ENCODE results near the gene SLC35E2B. TPM values are rescaled to one million over a fixed set of nuclear protein-coding genes. Genes with fewer than 3 reads are reported as not detected.
"Not testable (repeated sequence)": the region's sequence is repeated elsewhere in the genome, so short reads cannot be mapped to it uniquely, and the experiment has no call there.

SLC35E2B gene
- total RNA-seq, 1 experiment from 2014 or later, result 5.2 TPM

DNA sequence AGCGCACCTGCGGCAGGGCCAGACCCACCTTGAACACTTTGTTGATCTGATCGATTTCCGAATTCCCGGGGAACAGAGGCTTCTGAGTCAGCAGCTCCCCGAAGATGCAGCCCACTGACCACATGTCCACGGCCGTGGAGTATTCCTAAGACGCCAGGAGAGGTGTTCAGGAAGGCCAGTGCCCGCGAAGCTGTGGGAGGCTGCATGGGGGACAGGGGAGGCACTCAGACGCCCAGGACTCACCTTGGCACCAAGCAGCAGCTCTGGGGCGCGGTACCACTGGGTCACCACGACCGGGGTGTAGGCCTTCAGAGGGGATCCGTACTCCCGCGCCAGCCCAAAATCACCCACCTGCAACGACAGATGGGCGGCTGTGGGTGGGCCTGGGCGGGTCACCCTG lies 11.2 kb upstream of the SLC35E2B start:
- no peak for DNase-seq (ENCODE audit: low spot score)

- not testable (repeated sequence) for DNase-seq (ENCODE audit: low spot score)
Observed at GRCh38 chr1:1702506-1702905, 9.9 kb upstream of the SLC35E2B start.

DNA sequence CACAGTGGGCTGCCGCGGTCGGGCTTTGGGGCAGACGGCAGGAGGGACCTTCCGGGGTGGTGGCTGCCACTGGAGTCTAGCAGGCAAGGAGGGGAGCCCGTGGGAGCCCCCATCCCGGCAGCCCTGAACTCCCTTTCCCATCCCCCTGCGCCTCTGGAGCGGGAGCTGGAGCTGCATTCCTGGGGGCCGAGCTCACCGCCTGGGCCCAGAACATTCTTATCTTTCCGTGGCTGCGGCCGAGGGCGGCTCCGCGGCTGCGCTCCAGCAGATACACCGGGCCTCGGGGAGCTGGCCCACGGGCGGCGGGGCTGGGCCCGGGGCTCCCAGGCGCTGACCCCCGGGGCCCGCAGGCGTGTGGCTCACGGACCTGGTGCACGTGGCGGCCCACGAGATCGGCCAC lies 8.0 kb upstream of the SLC35E2B start:
- DNase-seq (ENCODE audit: low spot score), result not testable (repeated sequence)

GRCh38 chr1:1700067-1700466 lies 7.5 kb upstream of the SLC35E2B start:
- not testable (repeated sequence) for DNase-seq (ENCODE audit: low spot score)

- not testable (repeated sequence) for DNase-seq (ENCODE audit: low spot score)
Observed at GRCh38 chr1:1699061-1699460, 6.5 kb upstream of the SLC35E2B start.

DNA sequence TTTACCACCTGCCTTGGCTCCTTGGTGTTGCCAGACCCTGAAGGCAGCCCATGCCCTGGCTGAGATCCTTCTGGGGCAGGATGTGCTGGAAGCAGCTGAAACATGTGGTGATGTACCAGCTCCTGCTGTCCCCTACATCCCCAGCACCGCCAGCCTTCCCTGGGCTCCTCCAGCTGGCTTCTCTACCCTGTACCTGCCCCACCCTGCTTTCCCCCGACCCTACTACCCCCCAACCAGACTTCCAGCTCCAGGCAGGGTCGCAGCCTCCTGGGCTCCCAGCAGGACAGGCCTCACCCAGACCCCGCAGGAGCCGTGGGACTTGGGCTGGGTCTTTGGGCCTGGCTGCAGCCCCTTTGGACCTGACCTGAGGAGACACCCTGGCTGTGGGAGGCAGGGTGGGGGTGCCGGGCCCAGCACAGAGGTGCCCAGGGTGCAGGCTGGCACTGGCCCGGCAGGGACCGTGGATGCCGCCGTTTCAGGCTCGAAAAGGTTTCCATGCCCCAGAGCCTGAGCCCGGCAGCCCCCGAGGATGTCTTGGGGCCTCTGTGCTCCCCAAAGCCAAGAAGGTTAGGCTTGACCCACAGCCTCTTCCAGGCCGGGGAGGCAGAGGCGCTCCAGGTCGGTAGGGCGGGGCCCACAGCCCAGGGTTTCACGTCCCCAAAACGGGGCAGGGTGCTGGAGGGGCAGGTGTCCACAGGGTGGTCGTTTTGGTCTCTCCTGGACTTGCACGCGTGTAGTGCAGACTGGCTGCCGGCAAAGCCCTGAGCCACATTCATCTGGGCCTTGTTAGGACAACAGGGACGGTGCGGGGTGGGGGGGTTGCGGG lies 5.0 kb upstream of the SLC35E2B start:
- DNase-seq (ENCODE audit: low spot score), result not testable (repeated sequence)

DNA sequence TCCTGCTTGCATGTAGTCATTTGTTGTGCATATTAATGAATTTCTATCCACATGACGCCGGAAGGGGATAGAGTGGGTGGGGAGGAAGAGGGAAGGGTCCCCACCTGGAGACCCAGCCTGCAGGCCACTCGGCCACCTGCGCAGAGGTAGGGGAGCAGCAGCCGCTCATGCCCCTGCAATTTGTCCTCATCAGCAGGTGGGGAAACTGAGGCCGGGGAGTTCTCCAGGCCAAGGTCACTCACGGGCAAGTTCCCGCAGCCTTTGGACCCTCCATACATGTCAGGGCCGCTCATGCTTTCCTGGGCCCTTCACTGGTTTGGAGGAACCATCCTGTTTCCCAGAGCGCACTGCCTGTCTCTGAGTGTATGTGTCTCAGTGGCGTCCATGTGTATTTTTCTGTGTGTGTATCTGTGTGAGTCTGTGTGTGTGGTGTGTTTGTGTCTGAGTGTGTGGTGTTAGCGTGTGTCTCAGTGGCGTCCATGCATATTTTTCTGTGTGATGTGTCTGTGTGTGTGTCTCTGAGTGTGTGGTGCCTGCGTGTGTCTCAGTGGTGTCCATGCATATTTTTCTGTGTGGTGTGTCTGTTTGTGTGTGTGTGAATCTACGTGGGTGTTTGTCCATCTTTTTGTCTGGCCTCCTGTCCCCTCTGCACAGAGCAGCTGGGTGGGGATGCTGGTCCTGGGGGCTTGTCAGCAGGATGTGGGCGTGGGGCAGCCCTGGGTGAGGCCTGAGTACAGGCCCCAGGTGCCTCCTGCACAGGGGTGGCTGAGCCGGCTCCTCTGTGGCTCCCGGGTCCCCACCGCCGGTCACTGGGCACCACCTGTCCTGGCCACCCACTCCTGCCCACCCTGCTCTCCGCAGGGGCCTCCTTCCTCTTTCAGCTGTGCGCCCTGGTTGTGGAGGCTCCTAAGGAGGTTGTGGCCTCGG lies 4.1 kb upstream of the SLC35E2B start:
- DNase-seq (ENCODE audit: low spot score), result not testable (repeated sequence)

DNA sequence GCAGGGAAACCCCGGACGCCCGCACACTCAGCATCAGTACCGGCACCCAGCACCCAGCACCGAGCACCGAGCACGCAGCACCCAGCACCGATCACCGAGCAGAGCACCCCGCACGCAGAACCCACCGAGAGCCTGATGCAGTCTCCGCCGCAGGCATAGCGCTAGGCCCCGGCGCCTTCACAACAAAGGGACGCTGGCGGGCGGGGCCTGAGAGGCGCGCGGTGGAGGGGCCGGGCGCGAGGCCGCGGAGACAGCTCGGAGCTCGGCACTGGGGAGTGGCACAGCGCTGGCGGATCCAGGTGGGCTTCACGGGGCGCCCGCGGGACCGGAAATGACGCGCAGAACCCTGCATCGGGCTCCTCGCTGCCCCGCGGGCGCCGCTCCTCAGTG lies 276 bp downstream of the SLC35E2B start:
- DNase-seq (ENCODE audit: low spot score), result not testable (repeated sequence)

DNA sequence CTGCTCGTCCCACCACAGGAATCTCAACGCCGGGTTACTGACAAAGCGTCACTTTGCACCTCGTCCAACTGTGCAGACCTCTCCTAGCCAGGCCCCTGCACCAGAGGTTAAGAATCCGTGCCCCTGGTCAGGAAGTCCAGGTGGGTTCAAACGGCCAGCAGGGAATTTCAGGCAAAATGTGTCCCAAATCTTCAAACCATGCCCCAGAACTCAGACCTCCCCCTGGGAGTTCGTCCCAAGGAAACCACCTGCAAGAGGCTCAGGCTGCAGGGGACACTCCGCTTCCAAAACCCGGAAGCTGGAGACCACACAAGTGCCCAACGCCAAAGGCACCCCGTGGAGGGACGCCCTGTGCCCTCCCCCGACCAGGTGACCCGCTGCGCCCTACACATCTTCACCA lies 1.2 kb downstream of the SLC35E2B start:
- DNase-seq (ENCODE audit: low spot score), result not testable (repeated sequence)

- DNase-seq (ENCODE audit: low spot score), result not testable (repeated sequence)
Observed at GRCh38 chr1:1689526-1689925, 3.1 kb downstream of the SLC35E2B start.

GRCh38 chr1:1687846-1688245 lies 4.7 kb downstream of the SLC35E2B start:
- no peak for DNase-seq (ENCODE audit: low spot score)

GRCh38 chr1:1684031-1684681 lies 8.4 kb downstream of the SLC35E2B start:
- no peak for DNase-seq (ENCODE audit: low spot score)

DNA sequence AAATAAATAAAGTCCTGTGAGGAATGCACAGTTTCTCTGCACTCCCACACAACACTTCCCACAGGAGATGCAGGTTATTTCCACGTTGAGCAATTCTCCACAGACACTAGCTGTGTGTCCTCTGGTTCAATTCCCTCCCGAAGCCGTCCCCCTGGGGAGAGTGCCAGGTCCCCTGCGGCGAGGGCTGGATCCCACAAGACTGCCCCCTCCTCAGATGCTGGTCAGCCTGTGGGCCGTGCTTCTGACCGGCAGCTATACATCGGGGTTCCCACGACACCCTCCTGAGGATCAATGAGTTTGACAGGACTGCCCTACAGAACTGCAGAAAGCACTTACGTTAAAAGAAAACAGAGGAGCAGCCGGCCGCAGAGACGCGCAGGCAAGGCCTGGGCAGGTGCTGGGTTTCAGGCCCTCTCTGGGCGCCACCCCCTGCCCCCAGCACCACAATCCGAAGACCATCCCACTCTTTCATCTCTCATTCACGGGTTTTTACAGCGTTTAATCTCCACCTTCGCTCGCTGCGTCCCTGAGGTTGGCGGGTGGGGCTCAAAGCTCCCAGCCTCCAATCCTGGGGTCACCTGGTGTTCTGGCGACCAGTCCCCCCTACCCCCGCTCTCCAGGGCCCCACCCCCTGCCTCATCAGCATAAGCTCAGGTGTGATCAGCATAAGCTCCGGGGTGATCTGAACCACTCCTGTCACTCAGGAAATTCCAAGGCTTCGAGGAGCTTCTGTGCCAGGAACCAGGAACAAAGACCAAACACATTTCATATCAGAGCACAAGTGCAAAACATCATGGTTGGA lies 9.3 kb downstream of the SLC35E2B start:
- DNase-seq (ENCODE audit: low spot score), result no peak

- DNase-seq (ENCODE audit: low spot score), result no peak
Observed at GRCh38 chr1:1680912-1681273, 11.7 kb downstream of the SLC35E2B start.

GRCh38 chr1:1680031-1680911 lies 12.3 kb downstream of the SLC35E2B start:
- no peak for DNase-seq (ENCODE audit: low spot score)

GRCh38 chr1:1678581-1679380 lies 13.8 kb downstream of the SLC35E2B start:
- no peak for DNase-seq (ENCODE audit: low spot score)

GRCh38 chr1:1677718-1678580 lies 14.6 kb downstream of the SLC35E2B start:
- no peak for DNase-seq (ENCODE audit: low spot score)

DNA sequence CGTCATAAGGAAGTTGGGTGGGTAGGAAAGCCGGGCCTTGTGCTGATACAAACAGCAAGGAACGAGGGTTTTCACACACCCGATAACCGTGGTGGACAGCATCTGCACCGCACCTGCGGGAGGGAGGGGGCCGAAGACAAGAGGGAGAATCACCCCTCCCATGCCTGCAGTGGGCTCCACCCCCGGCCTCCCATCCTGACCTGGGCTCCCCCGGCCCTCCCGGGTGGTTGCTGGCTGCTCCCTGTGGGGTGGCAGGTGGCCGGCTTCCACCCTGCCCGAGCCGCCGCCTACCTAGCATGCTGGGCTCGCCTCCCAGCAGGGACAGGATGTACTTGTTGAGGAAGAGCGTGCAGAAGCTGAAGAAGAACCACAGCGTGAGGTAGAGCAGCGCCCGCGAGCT lies 16.5 kb downstream of the SLC35E2B start:
- not testable (repeated sequence) for DNase-seq (ENCODE audit: low spot score)

Data from A172 (cell line).